Measurements from ENCODE around the gene ATXN7L3B.

DNA sequence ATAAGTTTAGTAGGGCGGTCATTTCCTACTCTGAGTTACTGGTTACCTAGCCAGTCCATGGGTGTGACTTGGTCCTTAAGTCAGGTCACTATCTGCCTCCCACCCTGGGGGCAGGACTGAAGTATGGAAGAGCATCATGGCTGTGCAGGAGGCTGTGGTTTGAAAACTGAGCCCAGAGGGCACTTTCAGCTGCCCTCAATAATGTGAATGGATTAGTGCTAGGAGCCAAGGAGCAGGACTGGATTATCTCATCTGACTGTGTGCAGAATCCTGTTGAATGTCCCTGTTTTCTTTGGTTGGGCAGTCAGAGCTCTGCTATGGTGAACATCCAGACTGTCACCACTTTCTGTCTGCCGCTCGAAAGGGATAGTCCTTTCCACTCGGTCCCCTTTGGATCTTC lies 1.6 kb downstream of the ATXN7L3B start:
- TF ChIP-seq, protein P1, sequence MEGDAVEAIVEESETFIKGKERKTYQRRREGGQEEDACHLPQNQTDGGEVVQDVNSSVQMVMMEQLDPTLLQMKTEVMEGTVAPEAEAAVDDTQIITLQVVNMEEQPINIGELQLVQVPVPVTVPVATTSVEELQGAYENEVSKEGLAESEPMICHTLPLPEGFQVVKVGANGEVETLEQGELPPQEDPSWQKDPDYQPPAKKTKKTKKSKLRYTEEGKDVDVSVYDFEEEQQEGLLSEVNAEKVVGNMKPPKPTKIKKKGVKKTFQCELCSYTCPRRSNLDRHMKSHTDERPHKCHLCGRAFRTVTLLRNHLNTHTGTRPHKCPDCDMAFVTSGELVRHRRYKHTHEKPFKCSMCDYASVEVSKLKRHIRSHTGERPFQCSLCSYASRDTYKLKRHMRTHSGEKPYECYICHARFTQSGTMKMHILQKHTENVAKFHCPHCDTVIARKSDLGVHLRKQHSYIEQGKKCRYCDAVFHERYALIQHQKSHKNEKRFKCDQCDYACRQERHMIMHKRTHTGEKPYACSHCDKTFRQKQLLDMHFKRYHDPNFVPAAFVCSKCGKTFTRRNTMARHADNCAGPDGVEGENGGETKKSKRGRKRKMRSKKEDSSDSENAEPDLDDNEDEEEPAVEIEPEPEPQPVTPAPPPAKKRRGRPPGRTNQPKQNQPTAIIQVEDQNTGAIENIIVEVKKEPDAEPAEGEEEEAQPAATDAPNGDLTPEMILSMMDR (IDR thresholded peaks at IDR 0.05) = no peak
- TF ChIP-seq EP300 (IDR thresholded peaks at IDR 0.05) (no peak), CHD2 (IDR thresholded peaks at IDR 0.05; ENCODE audit: low read length, partially characterized antibody) (no peak)

Data from A549 (cell line).